HEK293 (cell line): ENCODE measurements around the gene HS1BP3.

Source experiments
- CTCF ChIA-PET: fragments of 350-600 bp; formaldehyde crosslinking; extraction: SDS; loops from one replicate; lab custom pipeline; 2021; ENCODE audit warnings: antibody characterized with exemption; lab: Yijun Ruan, JAX
- POLR2A ChIA-PET: fragments of 300-600 bp; formaldehyde crosslinking; extraction: SDS; loops from one replicate; lab custom pipeline; 2020; ENCODE audit warnings: antibody characterized with exemption, inconsistent platforms; lab: Yijun Ruan, JAX
- H3K27ac ChIP-seq: fragments of 200-500 bp; sonication (Bioruptor generic); 2 replicates; pipeline ENCODE4 v1.5.1; 2014; ENCODE audit warnings: low read depth, low read length, control low read depth, inconsistent platforms; ENCODE audit errors: extremely low read depth
- H3K36me3 ChIP-seq, 2 experiments: fragments of 200-500 bp in 1 of 2; sonication (Bioruptor generic) in 1 of 2; 1 replicate in 1 of 2; 2 replicates in 1 of 2; pipeline ENCODE4 v1.5.1; 2014 to 2017; ENCODE audit warnings: inconsistent platforms in 2 of 2, low read length in 2 of 2; ENCODE audit not compliant: control insufficient read depth in 2 of 2, insufficient read depth in 1 of 2
- H3K4me1 ChIP-seq: fragments of 200-500 bp; sonication (Bioruptor generic); 2 replicates; pipeline ENCODE4 v1.5.1; 2014; ENCODE audit warnings: mild to moderate bottlenecking, low read length, inconsistent platforms; ENCODE audit not compliant: control insufficient read depth, insufficient read depth
- H3K4me3 ChIP-seq: 2 replicates; pipeline ENCODE4 v1.5.1; 2011; ENCODE audit warnings: low read depth, mild to moderate bottlenecking, control low read depth, low read length, moderate library complexity
- H3K9me3 ChIP-seq: fragments of 200-500 bp; sonication (Bioruptor generic); 2 replicates; pipeline ENCODE4 v1.5.1; 2014; ENCODE audit warnings: low read depth, low read length, inconsistent platforms; ENCODE audit not compliant: control insufficient read depth, insufficient read depth
- FEZF1 ChIP-seq: fragments of 450-650 bp; formaldehyde crosslinking; IDR thresholded peaks from 2 replicates; pipeline ENCODE4 v1.5.1; 2016; ENCODE audit warnings: missing biosample characterization, missing genetic modification characterization
- PRDM1 ChIP-seq: fragments of 450-650 bp; formaldehyde crosslinking; IDR thresholded peaks from 2 replicates; pipeline ENCODE4; 2016; ENCODE audit warnings: missing biosample characterization, missing genetic modification characterization
- SP3 ChIP-seq: fragments of 450-650 bp; formaldehyde crosslinking; IDR thresholded peaks from 2 replicates; pipeline ENCODE4 v1.5.1; 2016; ENCODE audit warnings: missing biosample characterization, missing genetic modification characterization
- ZBTB6 ChIP-seq: fragments of 450-650 bp; formaldehyde crosslinking; IDR thresholded peaks from 2 replicates; pipeline ENCODE4 v1.5.1; 2017; ENCODE audit warnings: missing biosample characterization, missing genetic modification characterization
- ZFHX2 ChIP-seq: fragments of 450-650 bp; formaldehyde crosslinking; conservative IDR thresholded peaks from 2 replicates; pipeline ENCODE4 v1.5.1; 2016; ENCODE audit warnings: missing biosample characterization, missing genetic modification characterization
- ZNF140 ChIP-seq: fragments of 450-650 bp; formaldehyde crosslinking; IDR thresholded peaks from 2 replicates; pipeline ENCODE4 v1.5.1; 2016; ENCODE audit warnings: missing biosample characterization, missing genetic modification characterization
- ZNF155 ChIP-seq: fragments of 450-650 bp; formaldehyde crosslinking; IDR thresholded peaks from 2 replicates; pipeline ENCODE4 v1.5.1; 2016; ENCODE audit warnings: missing biosample characterization, missing genetic modification characterization
- ZNF221 ChIP-seq: fragments of 450-650 bp; formaldehyde crosslinking; IDR thresholded peaks from 2 replicates; pipeline ENCODE4 v1.5.1; 2017; ENCODE audit warnings: missing biosample characterization, missing genetic modification characterization, borderline replicate concordance
- ZNF48 ChIP-seq: fragments of 450-650 bp; formaldehyde crosslinking; IDR thresholded peaks from 2 replicates; pipeline ENCODE4 v1.5.1; 2016; ENCODE audit warnings: missing biosample characterization, missing genetic modification characterization
- ZNF513 ChIP-seq: fragments of 450-650 bp; IDR thresholded peaks from 2 replicates; pipeline ENCODE4 v1.5.1; 2018; ENCODE audit warnings: missing biosample characterization, missing genetic modification characterization
- ZNF600 ChIP-seq: fragments of 450-650 bp; formaldehyde crosslinking; IDR thresholded peaks from 2 replicates; pipeline ENCODE4 v1.5.1; 2016; ENCODE audit warnings: missing biosample characterization, missing genetic modification characterization
- ZNF629 ChIP-seq: fragments of 450-650 bp; formaldehyde crosslinking; IDR thresholded peaks from 2 replicates; pipeline ENCODE4 v1.5.1; 2017; ENCODE audit warnings: missing biosample characterization, missing genetic modification characterization
- ZNF645 ChIP-seq: fragments of 450-650 bp; formaldehyde crosslinking; IDR thresholded peaks from 2 replicates; pipeline ENCODE4; 2016; ENCODE audit warnings: missing biosample characterization, missing genetic modification characterization
- ZNF658 ChIP-seq: fragments of 450-650 bp; formaldehyde crosslinking; IDR thresholded peaks from 2 replicates; pipeline ENCODE4; 2016; ENCODE audit warnings: missing biosample characterization, missing genetic modification characterization
- ZNF660 ChIP-seq: fragments of 450-650 bp; IDR thresholded peaks from 2 replicates; pipeline ENCODE4 v1.5.1; 2018; ENCODE audit warnings: missing biosample characterization, mild to moderate bottlenecking, missing genetic modification characterization
- ZNF692 ChIP-seq: fragments of 450-650 bp; formaldehyde crosslinking; IDR thresholded peaks from 2 replicates; pipeline ENCODE4 v1.5.1; 2016; ENCODE audit warnings: missing biosample characterization, missing genetic modification characterization
- ZNF768 ChIP-seq: fragments of 450-650 bp; formaldehyde crosslinking; IDR thresholded peaks from 2 replicates; pipeline ENCODE4 v1.5.1; 2018; ENCODE audit warnings: missing biosample characterization, mild to moderate bottlenecking, missing genetic modification characterization
- ZSCAN18 ChIP-seq: fragments of 450-650 bp; formaldehyde crosslinking; IDR thresholded peaks from 2 replicates; pipeline ENCODE4 v1.5.1; 2016; ENCODE audit warnings: missing biosample characterization, missing genetic modification characterization
- ZSCAN5A ChIP-seq: fragments of 450-650 bp; formaldehyde crosslinking; IDR thresholded peaks from 2 replicates; pipeline ENCODE4 v1.5.1; 2016; ENCODE audit warnings: missing biosample characterization, missing genetic modification characterization

Gene HS1BP3

GRCh38 chr2:20584399-20585358, 66.2 kb downstream of the HS1BP3 start (continued):
- TF ChIP-seq ZSCAN5A (tag by site-specific recombination), result no peak
- TF ChIP-seq ZNF155 (tag by site-specific recombination), result no peak
- peak; percentile 74 for TF ChIP-seq ZNF600 (tag by site-specific recombination)
- TF ChIP-seq PRDM1 (tag by site-specific recombination), result 0 out of 2 replicates have a peak, but pooled peaks have one; percentile 5
- peak; percentile 54; the same call in 1 of the 2 replicates for TF ChIP-seq ZNF692 (tag by site-specific recombination)
- TF ChIP-seq ZNF629 (tag by site-specific recombination), result peak; percentile 69
- no peak; the same call in 1 of the 2 replicates for TF ChIP-seq ZFHX2 (tag by site-specific recombination)
- TF ChIP-seq SP3 (tag by site-specific recombination), result 0 out of 2 replicates have a peak, but pooled peaks have one; percentile 17
- TF ChIP-seq ZNF513 (tag by site-specific recombination), result no peak
- 0 out of 2 replicates have a peak, but pooled peaks have one; percentile 8 for TF ChIP-seq FEZF1 (tag by site-specific recombination)

- ChIA-PET POLR2A (interaction anchor here (0.5 to 2.9 kb wide), 5 partner anchors 16 to 136 kb away, joined by 3 to 28 read pairs (median 3); partner anchors contain the start of gene RHOB), CTCF (no interaction called here)
- Histone ChIP-seq H3K4me3 (no peak overlapping the region), H3K4me1 (peaks cover 12% of the 10 kb centered on the region), H3K9me3 (no peaks in the 10 kb centered on the region), H3K36me3 (no peaks in the 10 kb centered on the region), H3K27ac (no peak overlapping the region)
- TF ChIP-seq ZNF48 (tag by site-specific recombination) (no peak), ZNF645 (tag by site-specific recombination) (no peak), PRDM1 (tag by site-specific recombination) (no peak), ZSCAN18 (tag by site-specific recombination) (no peak), ZNF658 (tag by site-specific recombination) (no peak), ZNF140 (tag by site-specific recombination) (no peak), ZNF221 (tag by site-specific recombination) (no peak), ZNF660 (tag by site-specific recombination) (no peak), ZBTB6 (tag by site-specific recombination) (no peak), ZNF768 (tag by site-specific recombination) (no peak)
- TF ChIP-seq, all 188 proteins: peak for 0
Observed at GRCh38 chr2:20584045-20584398, 66.9 kb downstream of the HS1BP3 start.
